Stimulated activated CD4-positive, alpha-beta T cell treated with anti-CD3 and anti-CD28 coated beads, TNF-alpha, amount 100 ng/mL, for 24 hours (primary cell): ENCODE results near the gene RPTOR.
"Not testable (repeated sequence)": the region's sequence is repeated elsewhere in the genome, so short reads cannot be mapped to it uniquely, and the experiment has no call there.

Experiments
- DNase-seq, 3 experiments: peaks; one replicate each; pipeline ENCODE4 v3.0.0-alpha.2; 2020; ENCODE audit warnings: low read depth in 3 of 3

RPTOR gene

GRCh38 chr17:80512233-80512632 is 32.4 kb upstream of the RPTOR start:
- DNase-seq, result no peak

- no peak for DNase-seq
These were observed 31.4 kb upstream of the RPTOR start for GRCh38 chr17:80513201-80513600.

GRCh38 chr17:80513892-80514291 is 30.7 kb upstream of the RPTOR start:
- no peak for DNase-seq

- no peak for DNase-seq
These were observed 28.3 kb upstream of the RPTOR start for GRCh38 chr17:80516171-80516932.

GRCh38 chr17:80517641-80518040 is 27.0 kb upstream of the RPTOR start:
- DNase-seq, result no peak

GRCh38 chr17:80518392-80518791 is 26.2 kb upstream of the RPTOR start:
- DNase-seq, result no peak

GRCh38 chr17:80519091-80519781 is 25.4 kb upstream of the RPTOR start:
- no peak for DNase-seq

- DNase-seq, result no peak
These were observed 23.7 kb upstream of the RPTOR start for GRCh38 chr17:80520810-80521455.

- DNase-seq, result no peak
These were observed 21.4 kb upstream of the RPTOR start for GRCh38 chr17:80523054-80523744.

- DNase-seq, result no peak
These were observed 20.5 kb upstream of the RPTOR start for GRCh38 chr17:80523956-80524712.

GRCh38 chr17:80526116-80526910 is 18.3 kb upstream of the RPTOR start:
- DNase-seq, result no peak

GRCh38 chr17:80527016-80527645 is 17.5 kb upstream of the RPTOR start:
- DNase-seq, result no peak

- DNase-seq, result no peak
These were observed 16.1 kb upstream of the RPTOR start for GRCh38 chr17:80528536-80528935.

- no peak for DNase-seq
These were observed 15.3 kb upstream of the RPTOR start for GRCh38 chr17:80529104-80529903.

- no peak for DNase-seq
These were observed 14.7 kb upstream of the RPTOR start for GRCh38 chr17:80529904-80530292.

- no peak for DNase-seq
These were observed 13.2 kb upstream of the RPTOR start for GRCh38 chr17:80531400-80531799.

GRCh38 chr17:80537386-80537785 is 7.3 kb upstream of the RPTOR start:
- not testable (repeated sequence) for DNase-seq

GRCh38 chr17:80538484-80538883 is 6.2 kb upstream of the RPTOR start:
- no peak for DNase-seq

GRCh38 chr17:80539022-80539641 is 5.5 kb upstream of the RPTOR start:
- DNase-seq, result no peak
